ENCODE results near the gene LAMA4.

The LAMA4 gene

DNA sequence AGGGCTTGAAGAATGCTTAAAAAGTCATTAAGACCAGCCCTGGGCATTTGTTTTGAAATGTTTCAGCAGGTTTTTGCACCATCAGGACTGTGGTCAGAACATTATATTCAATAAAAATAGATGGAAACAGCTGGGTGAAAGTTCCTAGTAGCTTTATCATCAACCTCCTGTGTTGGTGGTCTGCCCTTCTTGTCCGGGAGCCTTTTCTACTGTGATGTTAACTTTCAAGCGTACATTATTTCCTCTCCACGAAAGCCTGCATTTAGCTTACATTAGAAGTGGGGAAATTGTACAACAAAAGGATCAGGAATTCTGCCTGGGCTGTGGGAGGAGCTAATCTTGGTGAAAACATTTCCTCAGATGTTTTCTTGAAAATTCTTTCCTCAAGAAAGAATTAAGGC lies 71.1 kb downstream of the LAMA4 start:
- TF ChIP-seq, protein P1, sequence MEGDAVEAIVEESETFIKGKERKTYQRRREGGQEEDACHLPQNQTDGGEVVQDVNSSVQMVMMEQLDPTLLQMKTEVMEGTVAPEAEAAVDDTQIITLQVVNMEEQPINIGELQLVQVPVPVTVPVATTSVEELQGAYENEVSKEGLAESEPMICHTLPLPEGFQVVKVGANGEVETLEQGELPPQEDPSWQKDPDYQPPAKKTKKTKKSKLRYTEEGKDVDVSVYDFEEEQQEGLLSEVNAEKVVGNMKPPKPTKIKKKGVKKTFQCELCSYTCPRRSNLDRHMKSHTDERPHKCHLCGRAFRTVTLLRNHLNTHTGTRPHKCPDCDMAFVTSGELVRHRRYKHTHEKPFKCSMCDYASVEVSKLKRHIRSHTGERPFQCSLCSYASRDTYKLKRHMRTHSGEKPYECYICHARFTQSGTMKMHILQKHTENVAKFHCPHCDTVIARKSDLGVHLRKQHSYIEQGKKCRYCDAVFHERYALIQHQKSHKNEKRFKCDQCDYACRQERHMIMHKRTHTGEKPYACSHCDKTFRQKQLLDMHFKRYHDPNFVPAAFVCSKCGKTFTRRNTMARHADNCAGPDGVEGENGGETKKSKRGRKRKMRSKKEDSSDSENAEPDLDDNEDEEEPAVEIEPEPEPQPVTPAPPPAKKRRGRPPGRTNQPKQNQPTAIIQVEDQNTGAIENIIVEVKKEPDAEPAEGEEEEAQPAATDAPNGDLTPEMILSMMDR (IDR thresholded peaks at IDR 0.05; ENCODE audit: low read depth, low read length) = no peak
- H3K4me3 ChIP-seq (replicated peaks in 1 of 2; ENCODE audit: low read depth in 2 of 2, low read length in 2 of 2) = no peak overlapping the region
- DNase-seq (ENCODE audit: low read depth in 2 of 2) = peak; percentile 31 to 38

DNA sequence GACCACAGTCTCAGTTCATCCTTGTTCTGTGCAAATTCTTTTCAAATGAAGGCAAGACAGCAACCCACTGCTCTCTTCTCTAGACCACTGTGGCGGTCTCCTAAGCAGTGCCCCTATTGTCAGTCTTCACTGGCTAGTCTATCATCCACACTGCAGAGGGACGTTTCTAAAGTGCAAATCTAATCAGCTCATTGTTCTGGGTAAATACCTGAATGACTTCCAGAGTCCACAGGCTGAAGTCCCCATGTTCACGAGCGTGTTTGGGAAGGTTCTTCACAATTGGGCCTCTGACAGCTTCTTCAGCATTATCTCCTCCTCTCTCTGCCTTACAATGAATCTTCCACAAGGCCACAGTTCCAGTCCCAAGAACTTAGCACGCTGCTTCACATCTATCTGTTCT lies 73.2 kb downstream of the LAMA4 start:
- DNase-seq (ENCODE audit: low read depth in 2 of 2) = no peak
- no peak overlapping the region for H3K4me3 ChIP-seq (replicated peaks in 1 of 2; ENCODE audit: low read depth in 2 of 2, low read length in 2 of 2)
- TF ChIP-seq, protein P1 (IDR thresholded peaks at IDR 0.05; ENCODE audit: low read depth, low read length) = no peak

DNA sequence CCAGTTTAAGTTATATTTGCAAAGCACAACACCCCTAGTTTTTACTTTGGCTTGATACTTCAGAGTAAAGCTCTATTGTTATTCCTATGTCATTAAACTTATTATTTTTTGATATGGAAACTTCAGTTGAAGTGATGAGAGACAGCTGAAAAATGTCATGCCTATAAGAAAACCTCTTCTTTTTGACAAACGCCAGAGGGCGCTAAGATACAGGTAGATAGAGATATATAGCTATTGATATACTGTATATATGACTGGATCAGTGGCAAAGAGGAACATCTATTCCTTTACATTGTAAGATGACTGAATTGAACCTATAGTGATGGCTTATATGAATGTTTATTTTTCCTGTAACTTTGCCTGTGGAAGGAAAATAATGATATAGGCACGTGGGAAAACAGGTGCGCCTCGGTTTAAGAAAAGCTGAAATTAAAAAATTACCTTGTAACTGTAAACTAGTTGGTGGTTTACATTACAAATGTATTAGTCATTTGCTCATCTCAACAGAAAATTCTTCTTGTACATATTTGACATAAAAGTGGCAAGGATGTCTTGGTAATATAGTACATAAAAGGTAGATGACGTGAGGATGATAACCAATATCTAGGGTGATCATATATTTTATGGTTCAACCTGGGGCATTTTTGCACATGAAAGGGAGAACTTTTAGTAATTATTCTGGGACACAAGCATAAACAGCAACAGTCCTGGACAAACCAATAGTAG lies 74.1 kb downstream of the LAMA4 start:
- H3K4me3 ChIP-seq (replicated peaks in 1 of 2; ENCODE audit: low read depth in 2 of 2, low read length in 2 of 2) = no peak overlapping the region
- DNase-seq (ENCODE audit: low read depth in 2 of 2) = peak; percentile 91 to 92
- TF ChIP-seq, protein P1 (IDR thresholded peaks at IDR 0.05; ENCODE audit: low read depth, low read length) = peak; percentile 60

DNA sequence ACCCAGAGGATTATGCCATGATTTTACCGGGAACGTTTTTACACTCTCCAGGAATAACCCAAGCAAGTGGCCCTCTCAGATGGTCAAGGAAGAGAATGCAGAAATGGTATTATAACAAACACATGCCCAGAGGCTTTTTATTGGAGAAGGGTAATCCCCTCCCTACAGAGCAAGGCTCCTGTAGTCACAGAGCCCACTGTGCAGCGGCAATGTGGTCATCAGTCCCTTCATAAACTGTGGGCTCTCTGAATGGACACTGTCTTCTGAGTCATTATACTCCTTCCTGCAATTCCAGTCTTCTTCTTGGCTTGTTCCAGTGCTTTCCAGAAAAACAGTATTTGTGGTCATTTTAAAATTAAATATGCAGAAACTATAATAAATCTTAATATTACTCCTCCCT lies 74.7 kb downstream of the LAMA4 start:
- H3K4me3 ChIP-seq (replicated peaks in 1 of 2; ENCODE audit: low read depth in 2 of 2, low read length in 2 of 2) = no peak overlapping the region
- peak in 1 of 2 donors; percentile 17 for DNase-seq (ENCODE audit: low read depth in 2 of 2)
- TF ChIP-seq, protein P1 (IDR thresholded peaks at IDR 0.05; ENCODE audit: low read depth, low read length) = no peak

DNA sequence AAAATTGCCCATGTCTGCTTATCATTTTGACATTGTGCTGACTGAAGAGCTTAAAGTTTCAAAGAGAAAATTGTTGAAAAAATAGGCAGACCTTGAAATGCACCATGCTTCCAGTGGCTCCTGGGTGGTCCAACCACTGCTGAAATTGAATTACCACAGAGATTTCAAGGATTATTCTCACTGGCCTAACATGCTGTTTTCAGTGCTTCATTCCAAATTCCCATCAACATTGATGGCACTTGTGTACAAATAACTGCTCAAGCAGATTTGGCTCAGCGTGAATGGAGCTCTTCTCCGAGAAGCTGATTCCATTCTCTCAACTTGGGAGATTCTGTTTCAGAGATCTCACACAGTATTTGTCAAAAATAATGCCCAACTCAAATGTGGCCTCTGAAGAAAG lies 75.5 kb downstream of the LAMA4 start:
- TF ChIP-seq, protein P1 (IDR thresholded peaks at IDR 0.05; ENCODE audit: low read depth, low read length) = no peak
- no peak for DNase-seq (ENCODE audit: low read depth in 2 of 2)
- H3K4me3 ChIP-seq (replicated peaks in 1 of 2; ENCODE audit: low read depth in 2 of 2, low read length in 2 of 2) = no peak overlapping the region

DNA sequence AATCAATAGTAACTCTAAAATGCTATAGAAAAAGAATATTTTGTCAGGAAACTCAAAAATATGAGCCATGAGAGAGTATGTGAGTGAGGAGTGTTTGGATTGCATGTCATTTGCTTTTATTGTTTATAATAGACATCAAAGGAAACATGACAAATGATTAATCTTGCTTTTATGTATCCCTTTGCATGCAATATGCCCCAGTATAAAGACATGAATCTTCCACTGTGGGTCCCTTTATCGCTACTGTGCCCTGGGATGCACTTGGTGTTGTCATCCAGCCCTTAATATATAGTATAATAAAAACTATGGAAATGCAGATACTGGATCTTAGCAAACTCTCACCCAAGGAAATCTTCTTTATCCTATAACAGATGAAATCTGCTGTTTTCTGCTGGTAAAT lies 77.3 kb downstream of the LAMA4 start:
- TF ChIP-seq, protein P1 (IDR thresholded peaks at IDR 0.05; ENCODE audit: low read depth, low read length) = no peak
- no peak overlapping the region for H3K4me3 ChIP-seq (replicated peaks in 1 of 2; ENCODE audit: low read depth in 2 of 2, low read length in 2 of 2)
- DNase-seq (ENCODE audit: low read depth in 2 of 2) = no peak

DNA sequence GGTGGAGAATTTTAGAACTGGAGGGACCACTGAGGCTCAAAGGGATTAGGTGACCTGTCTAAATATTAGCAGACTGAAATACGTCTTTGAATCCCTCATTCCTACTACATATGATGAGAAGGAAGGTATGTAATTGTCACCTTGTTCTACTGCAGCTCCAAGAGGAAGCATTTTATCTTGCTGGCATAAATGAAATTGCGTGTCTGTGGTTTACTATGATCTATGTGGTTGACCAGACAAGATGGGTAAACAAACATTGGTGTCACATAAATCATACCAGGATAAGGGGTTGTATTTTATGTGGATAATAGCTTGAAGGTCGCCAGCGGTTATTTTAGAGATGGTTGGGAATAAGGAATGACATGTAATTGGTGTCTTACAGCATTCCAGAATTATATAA lies 78.2 kb downstream of the LAMA4 start:
- TF ChIP-seq, protein P1 (IDR thresholded peaks at IDR 0.05; ENCODE audit: low read depth, low read length) = no peak
- DNase-seq (ENCODE audit: low read depth in 2 of 2) = no peak
- no peak overlapping the region for H3K4me3 ChIP-seq (replicated peaks in 1 of 2; ENCODE audit: low read depth in 2 of 2, low read length in 2 of 2)

All from cardiac fibroblast (primary cell).